Effector memory CD8-positive, alpha-beta T cell (primary cell): Measurements from ENCODE around the gene KIRREL3.

Experiments
- ATAC-seq: fragments of 150-1000 bp; cut with Tn5 transposase; replicated peaks from 2 replicates; pipeline ENCODE4 v1.10.0; 2021; ENCODE audit warnings: mild to moderate bottlenecking, moderate library complexity
- DNase-seq, 3 experiments: peaks; one replicate each; pipeline ENCODE4 v3.0.0; 2021
- H3K27ac Mint-ChIP-seq, 2 donors: one replicate each; pipeline ENCODE4 v1.8.0; 2022; ENCODE audit warnings: mild to moderate bottlenecking in 2 of 2, mixed read lengths in 2 of 2, moderate library complexity in 2 of 2
- H3K27me3 Mint-ChIP-seq, 2 donors: one replicate each; pipeline ENCODE4 v1.8.0; 2022; ENCODE audit warnings: mixed read lengths in 2 of 2
- H3K36me3 Mint-ChIP-seq: one replicate; pipeline ENCODE4 v1.8.0; 2022; ENCODE audit warnings: mild to moderate bottlenecking, moderate library complexity, mixed read lengths; ENCODE audit not compliant: insufficient read depth
- H3K4me1 Mint-ChIP-seq, 2 donors: one replicate each; pipeline ENCODE4 v1.8.0; 2022; ENCODE audit warnings: low read depth in 2 of 2, mixed read lengths in 2 of 2
- H3K4me3 Mint-ChIP-seq, 2 donors: one replicate each; pipeline ENCODE4 v1.8.0; 2022; ENCODE audit warnings: mild to moderate bottlenecking in 2 of 2, mixed read lengths in 2 of 2, moderate library complexity in 2 of 2
- H3K9me3 Mint-ChIP-seq, 2 donors: one replicate each; pipeline ENCODE4 v1.8.0; 2022; ENCODE audit warnings: mixed read lengths in 2 of 2

KIRREL3 gene

DNA sequence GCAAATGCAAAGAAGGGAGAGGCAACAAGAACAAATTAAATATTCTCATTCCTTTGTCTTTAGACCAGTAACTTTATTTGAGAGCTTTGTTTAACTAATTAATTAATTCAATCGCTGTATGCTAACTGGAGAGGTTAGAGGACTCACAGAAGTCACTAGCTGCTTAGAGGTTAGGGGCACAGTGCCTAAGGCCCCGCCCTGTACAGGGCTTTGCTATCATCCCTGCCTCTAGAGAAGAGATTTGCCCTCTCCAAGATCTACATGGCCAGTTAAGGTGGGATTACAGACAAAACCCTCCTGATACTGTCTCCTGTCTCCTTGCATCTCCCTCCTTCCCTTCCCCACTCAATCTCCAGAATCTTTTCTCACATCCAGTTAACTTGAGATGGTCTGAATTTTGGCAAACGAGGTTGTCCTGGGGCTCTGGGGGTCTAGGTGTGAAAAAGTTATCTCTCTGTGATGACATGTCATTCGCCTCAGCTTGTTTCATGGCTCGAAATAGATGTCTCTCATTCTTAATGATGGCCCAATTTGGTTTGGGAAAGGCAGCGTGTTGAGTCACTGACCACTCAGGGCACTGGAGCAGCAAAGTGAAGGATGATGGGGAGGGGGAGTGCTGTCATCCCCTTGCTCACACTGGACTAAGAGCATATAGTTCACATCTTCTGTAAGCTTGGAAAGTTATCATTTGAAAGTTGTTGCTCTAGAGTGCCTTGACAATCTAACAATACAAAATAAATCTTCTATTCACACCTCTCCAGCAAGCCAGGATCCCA lies 190.9 kb downstream of the KIRREL3 start:
- H3K27ac Mint-ChIP-seq: no peak overlapping the region
- no peak overlapping the region for H3K4me3 Mint-ChIP-seq
- H3K36me3 Mint-ChIP-seq: no peaks in the 10 kb centered on the region
- DNase-seq (no peak), ATAC-seq (no peak)
- peaks cover 0 to 2% of the 10 kb centered on the region in 2 donors for H3K9me3 Mint-ChIP-seq
- H3K4me1 Mint-ChIP-seq: no peaks in the 10 kb centered on the region
- H3K27me3 Mint-ChIP-seq: peaks cover under 1 to 17% of the 10 kb centered on the region in 2 donors

DNA sequence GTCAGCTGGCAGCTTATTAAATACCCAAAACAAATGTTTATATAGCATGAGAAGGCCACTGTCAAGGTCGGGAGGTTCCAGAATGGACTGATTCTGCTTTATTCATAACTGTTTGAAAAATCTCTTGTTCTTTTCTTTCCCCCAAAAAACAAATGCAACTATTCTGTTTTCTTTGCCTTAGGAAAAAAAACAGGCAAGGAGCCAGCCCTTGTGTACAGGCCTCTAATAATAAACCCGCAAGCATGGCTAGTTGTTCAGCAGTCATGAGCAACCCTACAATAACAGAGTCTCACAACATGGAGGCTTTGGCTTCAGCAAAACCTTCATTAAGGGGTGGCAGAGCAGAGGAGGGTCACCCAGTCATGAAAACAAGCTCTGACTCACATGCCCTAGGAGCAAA lies 191.7 kb downstream of the KIRREL3 start:
- Mint-ChIP-seq H3K4me3 (no peak overlapping the region), H3K27ac (no peak overlapping the region), H3K9me3 (peaks cover 0 to 2% of the 10 kb centered on the region in 2 donors), H3K36me3 (no peaks in the 10 kb centered on the region), H3K4me1 (no peaks in the 10 kb centered on the region), H3K27me3 (peaks cover 8 to 18% of the 10 kb centered on the region in 2 donors)
- DNase-seq (no peak), ATAC-seq (no peak)

DNA sequence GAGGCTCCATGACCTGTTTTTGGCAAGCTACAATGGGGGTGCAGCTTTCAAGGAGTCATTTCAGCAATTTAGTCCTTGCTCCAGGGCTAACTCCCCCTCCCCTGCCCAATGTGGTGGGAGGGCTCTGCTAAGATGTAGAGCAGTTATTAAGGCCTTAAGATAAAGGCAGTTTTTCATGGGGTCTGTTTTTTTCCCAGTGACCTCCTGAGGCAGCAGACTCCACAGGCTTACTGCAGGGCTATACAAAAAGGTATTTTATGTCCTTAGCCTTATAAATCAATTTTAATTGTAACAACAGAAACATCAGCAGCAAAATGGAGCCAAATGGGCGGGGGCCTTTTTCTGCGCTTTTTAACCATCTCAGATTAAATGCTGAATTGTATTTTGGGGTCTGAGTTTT lies 192.3 kb downstream of the KIRREL3 start:
- Mint-ChIP-seq H3K4me1 (no peaks in the 10 kb centered on the region), H3K36me3 (no peaks in the 10 kb centered on the region), H3K27ac (no peak overlapping the region), H3K27me3 (peaks cover 8 to 23% of the 10 kb centered on the region in 2 donors), H3K9me3 (peaks cover 0 to 2% of the 10 kb centered on the region in 2 donors), H3K4me3 (no peak overlapping the region)
- ATAC-seq (no peak), DNase-seq (no peak)

DNA sequence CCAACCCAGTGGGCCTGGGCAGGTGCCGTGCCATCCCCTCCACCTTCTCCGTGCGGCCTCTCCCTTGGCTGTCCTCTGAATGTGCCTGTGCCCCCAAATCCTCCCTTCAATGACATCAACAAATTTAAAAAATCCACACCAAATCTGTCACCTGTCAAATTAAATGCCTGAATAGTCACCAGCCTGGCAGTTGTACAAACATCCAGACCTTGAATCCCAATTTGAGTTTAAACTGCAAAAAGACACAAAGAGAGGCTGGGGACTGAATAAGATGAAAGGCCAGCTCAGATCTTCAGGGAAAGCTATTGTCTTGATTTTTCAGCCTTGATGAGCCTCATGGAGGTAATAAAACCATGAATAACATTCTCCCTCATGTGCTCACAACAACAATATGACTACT lies 194.7 kb downstream of the KIRREL3 start:
- no peak overlapping the region for H3K4me3 Mint-ChIP-seq
- no peak overlapping the region for H3K27ac Mint-ChIP-seq
- DNase-seq (no peak), ATAC-seq (no peak)
- H3K36me3 Mint-ChIP-seq: no peaks in the 10 kb centered on the region
- H3K27me3 Mint-ChIP-seq: peaks cover 16 to 29% of the 10 kb centered on the region in 2 donors
- H3K4me1 Mint-ChIP-seq: no peaks in the 10 kb centered on the region
- peaks cover 0 to 2% of the 10 kb centered on the region in 2 donors for H3K9me3 Mint-ChIP-seq

DNA sequence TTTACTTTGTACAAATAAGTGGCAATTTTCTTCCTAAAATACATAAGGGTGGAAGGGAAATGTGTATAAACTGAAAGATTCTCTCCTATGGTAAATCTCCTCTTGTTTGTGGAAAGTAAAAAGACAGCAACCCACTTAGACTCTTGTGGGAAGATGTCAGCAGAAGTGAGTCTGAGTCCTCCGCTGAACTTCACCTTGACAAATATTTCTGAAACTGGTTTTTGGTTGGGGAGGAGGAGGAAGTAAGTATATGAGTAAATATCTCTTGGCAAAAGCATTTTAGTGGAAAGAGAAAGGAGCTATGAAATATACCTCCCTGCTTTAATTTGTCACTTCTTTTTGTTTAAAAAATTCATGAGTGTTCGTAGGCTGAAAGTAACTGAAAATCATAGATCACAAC lies 196.2 kb downstream of the KIRREL3 start:
- Mint-ChIP-seq H3K36me3 (no peaks in the 10 kb centered on the region), H3K4me1 (no peaks in the 10 kb centered on the region), H3K4me3 (no peak overlapping the region), H3K9me3 (peaks cover 0 to 2% of the 10 kb centered on the region in 2 donors), H3K27me3 (peaks cover 16 to 22% of the 10 kb centered on the region in 2 donors), H3K27ac (no peak overlapping the region)
- DNase-seq (no peak), ATAC-seq (no peak)

DNA sequence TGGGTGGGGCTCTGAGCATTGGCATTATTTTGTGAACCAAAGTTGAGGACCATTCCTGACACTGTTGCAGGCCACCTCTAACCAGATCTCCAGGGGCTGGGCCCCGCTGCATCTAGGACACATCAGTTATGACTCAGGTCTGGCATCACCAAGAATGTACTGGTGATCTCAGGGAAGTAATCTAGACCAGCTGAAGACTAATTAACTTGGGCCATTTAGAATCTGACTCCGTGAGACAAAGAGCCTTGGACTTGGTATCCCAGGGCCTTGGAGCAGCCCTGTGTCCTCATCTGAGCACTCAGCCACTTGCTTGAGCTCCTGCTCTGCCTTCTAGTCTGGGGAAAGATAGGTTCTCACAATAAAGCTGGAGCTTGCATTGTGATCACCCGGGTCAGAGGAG lies 200.6 kb downstream of the KIRREL3 start:
- no peak for DNase-seq
- peaks cover 0 to 9% of the 10 kb centered on the region in 2 donors for H3K9me3 Mint-ChIP-seq
- H3K27me3 Mint-ChIP-seq: peaks cover 16 to 37% of the 10 kb centered on the region in 2 donors
- no peak overlapping the region for H3K27ac Mint-ChIP-seq
- H3K4me3 Mint-ChIP-seq: no peak overlapping the region
- H3K4me1 Mint-ChIP-seq: no peaks in the 10 kb centered on the region
- no peaks in the 10 kb centered on the region for H3K36me3 Mint-ChIP-seq
- ATAC-seq: no peak

DNA sequence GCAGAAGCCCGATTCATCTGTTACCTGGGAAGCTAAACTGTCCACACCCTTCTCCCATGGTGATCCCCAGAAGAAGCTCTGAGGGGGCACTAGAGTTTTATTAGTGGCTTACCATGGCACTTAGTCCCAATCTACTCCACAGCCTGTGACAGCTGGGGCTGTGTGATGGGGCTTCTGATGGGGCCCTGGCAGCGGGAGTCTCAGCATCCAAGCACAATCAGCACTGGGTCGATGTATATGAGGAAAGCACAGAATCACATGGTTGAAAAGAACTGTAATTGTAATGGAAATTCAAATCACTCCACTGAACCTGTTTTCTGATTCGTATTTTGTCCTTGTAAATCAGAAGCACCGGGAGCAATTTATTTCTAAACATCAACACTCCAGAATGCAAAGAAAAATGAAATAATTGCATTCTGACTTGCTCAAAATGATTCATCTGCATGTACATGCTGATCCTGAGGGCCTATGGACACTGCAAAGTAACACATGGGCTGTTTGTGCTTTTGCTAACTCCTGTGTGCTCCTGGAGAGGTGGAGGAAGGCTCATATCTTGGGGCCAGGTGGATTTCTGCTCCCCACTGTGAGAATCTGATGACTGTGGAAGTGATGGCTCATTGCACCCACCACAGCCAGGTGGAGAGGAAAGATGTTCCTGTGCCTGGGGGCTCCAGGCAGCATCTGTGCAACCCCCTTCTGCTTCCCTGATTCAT lies 203.0 kb downstream of the KIRREL3 start:
- DNase-seq (no peak), ATAC-seq (no peak)
- H3K4me3 Mint-ChIP-seq: no peak overlapping the region
- no peak overlapping the region for H3K27ac Mint-ChIP-seq
- no peaks in the 10 kb centered on the region for H3K36me3 Mint-ChIP-seq
- peaks cover 0 to 9% of the 10 kb centered on the region in 2 donors for H3K9me3 Mint-ChIP-seq
- H3K27me3 Mint-ChIP-seq: peaks cover 8 to 24% of the 10 kb centered on the region in 2 donors
- H3K4me1 Mint-ChIP-seq: no peaks in the 10 kb centered on the region

DNA sequence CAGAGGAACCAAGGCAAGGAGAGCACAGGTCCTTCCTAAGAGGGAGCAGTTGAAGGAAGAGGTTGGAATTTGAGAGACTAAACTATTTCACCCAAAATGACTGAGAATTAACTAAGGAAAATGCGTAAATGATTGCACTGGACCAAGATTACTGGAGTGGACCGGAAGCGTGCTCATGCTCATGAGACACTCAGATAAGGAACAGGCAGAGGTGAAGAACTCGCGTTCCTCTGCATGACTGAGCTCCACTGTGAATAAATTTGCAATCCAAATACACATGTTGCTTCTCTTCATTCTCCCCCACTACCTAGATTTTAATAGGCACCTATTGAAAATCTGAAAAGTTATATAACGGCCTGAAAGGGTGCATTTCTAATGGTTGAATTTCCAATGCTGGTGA lies 207.0 kb downstream of the KIRREL3 start:
- ATAC-seq: no peak
- Mint-ChIP-seq H3K4me3 (no peak overlapping the region), H3K9me3 (no peaks in the 10 kb centered on the region), H3K27ac (no peak overlapping the region), H3K27me3 (peaks cover 5 to 16% of the 10 kb centered on the region in 2 donors), H3K36me3 (no peaks in the 10 kb centered on the region), H3K4me1 (no peaks in the 10 kb centered on the region)
- DNase-seq: no peak

DNA sequence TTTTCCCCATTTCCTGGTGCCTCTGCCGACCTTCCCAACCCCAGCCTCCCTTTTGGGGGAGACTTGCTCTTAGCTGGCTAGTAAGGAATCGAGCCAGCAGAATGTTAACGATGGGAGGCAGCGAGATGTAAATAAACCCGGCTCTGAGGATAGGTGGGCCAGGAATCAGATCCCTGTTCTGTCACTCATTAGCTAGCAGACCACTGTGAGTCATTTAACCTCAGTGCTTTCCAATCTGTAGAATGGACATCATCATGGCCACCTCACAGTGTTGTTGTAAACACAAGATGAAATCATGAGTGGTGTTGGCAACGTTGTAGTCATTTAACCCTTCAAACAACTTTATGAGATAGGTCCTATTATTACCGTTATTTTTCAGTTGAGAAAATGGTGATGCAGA lies 208.6 kb downstream of the KIRREL3 start:
- no peak for DNase-seq
- no peak for ATAC-seq
- no peak overlapping the region for H3K4me3 Mint-ChIP-seq
- H3K9me3 Mint-ChIP-seq: no peaks in the 10 kb centered on the region
- H3K27me3 Mint-ChIP-seq: peaks cover 5 to 14% of the 10 kb centered on the region in 2 donors
- H3K36me3 Mint-ChIP-seq: no peaks in the 10 kb centered on the region
- H3K27ac Mint-ChIP-seq: no peak overlapping the region
- no peaks in the 10 kb centered on the region for H3K4me1 Mint-ChIP-seq

DNA sequence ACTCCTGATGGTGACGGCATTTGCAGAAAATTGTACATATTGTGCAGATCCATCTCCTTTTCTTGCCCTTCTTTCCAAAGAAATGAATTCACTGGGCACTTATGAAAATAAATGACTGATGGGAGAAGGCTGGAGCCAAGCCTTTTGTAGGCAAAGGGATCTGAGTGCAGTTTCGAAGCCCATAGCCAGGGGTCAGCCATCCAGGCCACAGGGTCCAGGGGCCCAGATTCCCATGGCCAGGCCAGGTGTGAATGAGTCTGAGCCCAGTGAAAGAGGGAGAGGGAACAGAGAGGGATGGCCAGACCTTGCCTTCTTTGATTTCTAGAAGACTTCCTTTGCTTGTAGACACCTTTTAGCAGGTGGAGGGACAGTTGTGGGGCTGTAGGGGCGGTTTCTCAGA lies 209.1 kb downstream of the KIRREL3 start:
- H3K4me3 Mint-ChIP-seq: no peak overlapping the region
- no peaks in the 10 kb centered on the region for H3K4me1 Mint-ChIP-seq
- no peak for DNase-seq
- peaks cover 5 to 8% of the 10 kb centered on the region in 2 donors for H3K27me3 Mint-ChIP-seq
- H3K36me3 Mint-ChIP-seq: no peaks in the 10 kb centered on the region
- ATAC-seq: no peak
- no peaks in the 10 kb centered on the region for H3K9me3 Mint-ChIP-seq
- no peak overlapping the region for H3K27ac Mint-ChIP-seq

DNA sequence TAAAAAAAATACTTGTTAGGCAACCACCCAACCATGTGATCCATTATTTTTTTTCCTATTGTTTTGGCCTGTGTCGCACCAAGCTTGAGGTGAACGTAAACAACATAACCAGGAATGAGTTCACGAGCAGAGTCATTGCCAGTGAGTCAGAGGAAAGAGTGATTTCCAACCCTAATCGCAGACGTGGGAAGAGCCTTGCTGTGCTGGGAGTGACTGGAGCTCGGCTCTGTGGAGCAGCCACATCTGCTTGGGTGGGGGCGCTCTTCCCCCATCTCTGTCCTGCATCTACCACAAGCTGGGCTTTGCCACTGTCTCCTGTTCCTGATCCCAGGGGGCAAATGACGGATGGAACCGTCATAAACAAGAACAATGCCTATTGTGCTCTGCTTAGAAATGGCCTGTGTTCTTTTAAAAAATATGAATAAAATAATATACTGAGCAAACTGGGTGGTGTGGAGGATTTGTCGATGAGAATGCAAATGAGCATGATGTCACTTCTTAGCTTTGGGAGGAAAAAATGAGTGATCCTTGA lies 210.0 kb downstream of the KIRREL3 start:
- Mint-ChIP-seq H3K36me3 (no peaks in the 10 kb centered on the region), H3K4me1 (no peaks in the 10 kb centered on the region), H3K4me3 (no peak overlapping the region), H3K27me3 (peaks cover under 1 to 5% of the 10 kb centered on the region in 2 donors), H3K9me3 (no peaks in the 10 kb centered on the region), H3K27ac (no peak overlapping the region)
- no peak for ATAC-seq
- DNase-seq: no peak

DNA sequence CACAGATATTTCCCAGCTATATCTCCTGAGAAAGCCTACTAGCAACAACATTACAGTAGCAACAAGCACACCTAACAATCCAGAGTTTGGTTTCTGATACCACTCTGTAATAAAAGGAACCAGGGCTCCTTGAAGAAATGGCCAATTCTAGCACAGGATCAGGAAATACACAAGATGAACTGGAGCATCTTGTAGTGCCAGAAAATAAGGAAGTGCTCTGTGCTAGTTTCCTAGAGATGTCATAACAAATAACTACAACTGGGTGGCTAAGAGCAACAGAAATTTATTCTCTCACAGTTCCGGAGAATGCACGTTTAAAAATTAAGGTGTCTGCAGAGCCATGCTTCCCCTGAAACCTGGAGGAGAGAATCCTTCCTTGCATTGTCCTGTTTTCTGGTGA lies 217.8 kb downstream of the KIRREL3 start:
- no peaks in the 10 kb centered on the region for H3K9me3 Mint-ChIP-seq
- H3K4me3 Mint-ChIP-seq: no peak overlapping the region
- H3K36me3 Mint-ChIP-seq: no peaks in the 10 kb centered on the region
- no peak for ATAC-seq
- no peaks in the 10 kb centered on the region for H3K4me1 Mint-ChIP-seq
- no peak overlapping the region for H3K27ac Mint-ChIP-seq
- H3K27me3 Mint-ChIP-seq: peaks cover 13 to 33% of the 10 kb centered on the region in 2 donors
- DNase-seq: no peak

DNA sequence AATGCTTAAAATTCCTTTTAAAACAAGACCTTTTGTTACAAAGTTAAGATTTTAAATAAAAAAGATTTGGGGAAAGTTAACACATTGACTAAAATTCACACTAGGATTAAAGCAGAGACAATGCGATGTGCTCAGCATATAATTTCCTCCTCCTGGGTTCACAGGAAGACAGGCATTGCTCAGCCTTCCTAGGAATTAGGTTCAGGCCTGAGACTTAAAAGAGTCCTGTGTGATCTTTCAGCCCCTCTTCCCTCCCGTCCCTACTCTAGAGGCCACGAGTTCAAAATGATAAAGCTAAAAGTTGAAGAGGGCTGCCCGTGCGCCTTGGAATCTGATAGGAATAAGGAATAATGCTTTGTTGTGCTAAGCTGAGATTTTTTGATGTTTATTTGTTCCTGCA lies 218.6 kb downstream of the KIRREL3 start:
- H3K36me3 Mint-ChIP-seq: no peaks in the 10 kb centered on the region
- H3K4me1 Mint-ChIP-seq: no peaks in the 10 kb centered on the region
- no peak overlapping the region for H3K4me3 Mint-ChIP-seq
- no peak for ATAC-seq
- H3K27ac Mint-ChIP-seq: no peak overlapping the region
- no peaks in the 10 kb centered on the region for H3K9me3 Mint-ChIP-seq
- H3K27me3 Mint-ChIP-seq: peaks cover 16 to 37% of the 10 kb centered on the region in 2 donors
- DNase-seq: no peak

DNA sequence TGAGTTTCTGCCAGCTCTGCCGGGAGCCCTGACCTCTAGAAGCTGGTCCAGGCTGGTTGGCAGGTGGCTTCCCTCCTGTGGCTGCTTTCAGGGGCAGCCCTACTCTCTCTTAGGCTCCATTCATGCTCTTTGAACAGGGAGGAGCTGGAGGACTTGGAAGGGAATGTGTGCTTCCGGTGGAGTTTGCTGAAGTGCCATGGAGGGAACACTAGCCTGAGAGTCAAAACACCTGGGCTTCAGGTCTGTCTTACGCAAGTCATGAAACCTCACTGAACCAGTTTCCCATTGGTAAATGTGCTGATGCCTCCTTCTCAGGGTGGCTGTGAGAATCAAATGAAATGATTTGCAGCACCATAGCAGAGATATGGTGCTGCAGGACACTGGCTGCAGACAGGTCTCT lies 224.5 kb downstream of the KIRREL3 start:
- Mint-ChIP-seq H3K36me3 (no peaks in the 10 kb centered on the region), H3K27ac (no peak overlapping the region), H3K4me3 (no peak overlapping the region), H3K9me3 (no peaks in the 10 kb centered on the region), H3K27me3 (peaks cover 31 to 53% of the 10 kb centered on the region in 2 donors), H3K4me1 (no peaks in the 10 kb centered on the region)
- ATAC-seq (no peak), DNase-seq (no peak)
